IPS-NIHi7 (cell line): ENCODE results near the gene EMC8.
"Not testable (repeated sequence)": the region's sequence is repeated elsewhere in the genome, so short reads cannot be mapped to it uniquely, and the experiment has no call there.

Experiments
- DNase-seq: peaks from one replicate; pipeline ENCODE4 v3.0.0; 2012; ENCODE audit warnings: mixed read lengths; ENCODE audit errors: extremely low spot score

Gene EMC8

GRCh38 chr16:85799497-85800320 is at the start of gene EMC8, which contains the start of gene COX4I1:
Gene EMC8, minus strand, starts transcription at chr16:85799544. Its CDS starts 249 bp downstream, at chr16:85799295.
Gene COX4I1, plus strand, starts transcription at chr16:85799695. Its CDS starts 1,511 bp downstream, at chr16:85801206.
- peak; percentile 97 for DNase-seq

GRCh38 chr16:85848986-85849385 is 49.6 kb upstream of the EMC8 start:
- DNase-seq = no peak

- no peak for DNase-seq
Measured at GRCh38 chr16:85847681-85848601, 48.6 kb upstream of the EMC8 start.

- DNase-seq = no peak
Measured at GRCh38 chr16:85847036-85847435, 47.7 kb upstream of the EMC8 start.

GRCh38 chr16:85846461-85846860 is 47.1 kb upstream of the EMC8 start:
- no peak for DNase-seq

- DNase-seq = no peak
Measured at GRCh38 chr16:85845266-85845665, 45.9 kb upstream of the EMC8 start.

GRCh38 chr16:85844786-85845185 is 45.4 kb upstream of the EMC8 start:
- no peak for DNase-seq

- DNase-seq = no peak
Measured at GRCh38 chr16:85844169-85844481, 44.8 kb upstream of the EMC8 start.

- DNase-seq = no peak
Measured at GRCh38 chr16:85843471-85844168, 44.3 kb upstream of the EMC8 start.

- no peak for DNase-seq
Measured at GRCh38 chr16:85842848-85843247, 43.5 kb upstream of the EMC8 start.

GRCh38 chr16:85842435-85842834 is 43.1 kb upstream of the EMC8 start:
- DNase-seq = no peak

- DNase-seq = no peak
Measured at GRCh38 chr16:85840801-85841200, 41.5 kb upstream of the EMC8 start.

GRCh38 chr16:85840395-85840794 is 41.1 kb upstream of the EMC8 start:
- no peak for DNase-seq

GRCh38 chr16:85839681-85840240 is 40.4 kb upstream of the EMC8 start:
- DNase-seq = no peak

- DNase-seq = no peak
Measured at GRCh38 chr16:85838876-85839585, 39.7 kb upstream of the EMC8 start.

- no peak for DNase-seq
Measured at GRCh38 chr16:85838381-85838780, 39.0 kb upstream of the EMC8 start.

GRCh38 chr16:85837654-85838053 is 38.3 kb upstream of the EMC8 start:
- DNase-seq = not testable (repeated sequence)

GRCh38 chr16:85836706-85837582 is 37.6 kb upstream of the EMC8 start:
- DNase-seq = no peak

GRCh38 chr16:85835956-85836705 is 36.8 kb upstream of the EMC8 start:
- DNase-seq = no peak
